Measurements from ENCODE around the gene ZP3.

DNA sequence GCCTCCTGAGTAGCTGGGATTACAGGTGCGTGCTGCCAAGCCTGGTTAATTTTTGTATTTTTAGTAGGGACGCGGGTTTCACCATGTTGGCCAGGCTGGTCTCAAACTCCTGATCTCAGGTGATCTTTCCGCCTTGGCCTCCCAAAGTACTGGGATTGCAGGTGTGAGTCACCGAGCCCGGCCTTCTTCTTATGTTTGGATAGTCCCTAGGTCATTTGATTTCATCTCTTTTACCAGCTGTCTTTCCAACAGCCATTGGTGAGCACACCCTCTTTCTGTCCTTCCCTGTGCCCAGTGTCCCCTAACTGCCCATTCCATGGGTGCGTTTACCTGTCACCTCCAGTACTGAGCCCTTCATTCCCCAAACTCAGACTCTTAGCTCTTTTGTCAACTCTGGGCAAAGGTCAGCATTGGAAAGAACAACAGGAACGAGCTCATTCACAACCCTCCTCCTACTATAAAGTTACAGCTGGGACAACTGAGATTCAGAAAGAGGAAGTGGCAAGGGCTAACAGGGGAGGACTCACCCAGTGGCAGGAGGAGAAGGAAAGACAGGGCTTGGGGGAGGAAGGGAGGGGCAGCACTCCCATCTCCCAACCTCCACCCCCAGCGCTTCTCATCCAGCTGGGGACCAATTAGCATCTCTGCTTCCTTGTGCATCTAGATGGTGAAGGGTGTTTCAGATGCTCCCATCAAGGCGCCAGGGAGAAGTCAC, 20.8 kb upstream of the ZP3 start:
- TF ChIP-seq TAF1 (CRISPR knock-in tag; IDR thresholded peaks at IDR 0.05): no peak
- TF ChIP-seq, protein P1, sequence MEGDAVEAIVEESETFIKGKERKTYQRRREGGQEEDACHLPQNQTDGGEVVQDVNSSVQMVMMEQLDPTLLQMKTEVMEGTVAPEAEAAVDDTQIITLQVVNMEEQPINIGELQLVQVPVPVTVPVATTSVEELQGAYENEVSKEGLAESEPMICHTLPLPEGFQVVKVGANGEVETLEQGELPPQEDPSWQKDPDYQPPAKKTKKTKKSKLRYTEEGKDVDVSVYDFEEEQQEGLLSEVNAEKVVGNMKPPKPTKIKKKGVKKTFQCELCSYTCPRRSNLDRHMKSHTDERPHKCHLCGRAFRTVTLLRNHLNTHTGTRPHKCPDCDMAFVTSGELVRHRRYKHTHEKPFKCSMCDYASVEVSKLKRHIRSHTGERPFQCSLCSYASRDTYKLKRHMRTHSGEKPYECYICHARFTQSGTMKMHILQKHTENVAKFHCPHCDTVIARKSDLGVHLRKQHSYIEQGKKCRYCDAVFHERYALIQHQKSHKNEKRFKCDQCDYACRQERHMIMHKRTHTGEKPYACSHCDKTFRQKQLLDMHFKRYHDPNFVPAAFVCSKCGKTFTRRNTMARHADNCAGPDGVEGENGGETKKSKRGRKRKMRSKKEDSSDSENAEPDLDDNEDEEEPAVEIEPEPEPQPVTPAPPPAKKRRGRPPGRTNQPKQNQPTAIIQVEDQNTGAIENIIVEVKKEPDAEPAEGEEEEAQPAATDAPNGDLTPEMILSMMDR (CRISPR knock-in tag; IDR thresholded peaks at IDR 0.05): no peak
- TF ChIP-seq ZNF629 (CRISPR knock-in tag; conservative IDR thresholded peaks at IDR 0.05): no peak
- TF ChIP-seq, protein P2, sequence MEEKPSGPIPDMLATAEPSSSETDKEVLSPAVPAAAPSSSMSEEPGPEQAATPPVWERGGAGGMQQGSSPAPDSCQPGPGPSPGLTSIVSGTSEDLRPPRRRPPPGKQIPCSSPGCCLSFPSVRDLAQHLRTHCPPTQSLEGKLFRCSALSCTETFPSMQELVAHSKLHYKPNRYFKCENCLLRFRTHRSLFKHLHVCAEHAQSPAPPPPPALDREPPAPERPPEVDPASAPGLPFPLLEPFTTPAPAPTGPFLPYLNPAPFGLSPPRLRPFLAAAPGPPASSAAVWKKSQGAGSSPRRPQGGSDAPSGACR (CRISPR knock-in tag; IDR thresholded peaks at IDR 0.05): no peak
- TF ChIP-seq ZNF713 (CRISPR knock-in tag; IDR thresholded peaks at IDR 0.05): no peak
- TF ChIP-seq DPF2 (CRISPR knock-in tag; IDR thresholded peaks at IDR 0.05; ENCODE audit: borderline replicate concordance, low read depth): no peak
- TF ChIP-seq RARG (CRISPR knock-in tag; IDR thresholded peaks at IDR 0.05; ENCODE audit: low read depth): no peak
- no peak for TF ChIP-seq ETV6 (CRISPR knock-in tag; conservative IDR thresholded peaks at IDR 0.05)
- no peak for TF ChIP-seq JUNB (CRISPR knock-in tag; IDR thresholded peaks at IDR 0.05; ENCODE audit: borderline replicate concordance)
- no peak for TF ChIP-seq HDAC6 (IDR thresholded peaks at IDR 0.05; ENCODE audit: low read depth, low read length)
- no peak for TF ChIP-seq POLR2A (IDR thresholded peaks at IDR 0.05; ENCODE audit: insufficient read depth in 1 of 2, low read depth in 2 of 2, low read length in 2 of 2)
- no peak for TF ChIP-seq EP300 (IDR thresholded peaks at IDR 0.05; ENCODE audit: low read depth in 2 of 2, low read length in 2 of 2)
- TF ChIP-seq EP300 (CRISPR knock-in tag; IDR thresholded peaks at IDR 0.05; ENCODE audit: borderline replicate concordance): no peak
- no peak for TF ChIP-seq ZNF761 (CRISPR knock-in tag; conservative IDR thresholded peaks at IDR 0.05)
- TF ChIP-seq ZNF232 (CRISPR knock-in tag; IDR thresholded peaks at IDR 0.05; ENCODE audit: borderline replicate concordance): no peak
